Activated T-cell treated with anti-CD3 and anti-CD28 coated beads, Interleukin-2, amount 50 U/mL, for 1 hour (primary cell): ENCODE data around the gene MICAL3.
"Not testable (repeated sequence)": the region's sequence is repeated elsewhere in the genome, so short reads cannot be mapped to it uniquely, and the experiment has no call there.

Source experiments
- DNase-seq: peaks from one replicate; pipeline ENCODE4 v3.0.0-alpha.2; 2020

Gene MICAL3

GRCh38 chr22:18058371-18059093 lies 34.2 kb upstream of the MICAL3 start:
- no peak for DNase-seq

GRCh38 chr22:18057568-18058209 lies 33.3 kb upstream of the MICAL3 start:
- DNase-seq = no peak

GRCh38 chr22:18056807-18057474 lies 32.6 kb upstream of the MICAL3 start:
- no peak for DNase-seq

GRCh38 chr22:18056161-18056666 lies 31.9 kb upstream of the MICAL3 start:
- DNase-seq = no peak

GRCh38 chr22:18055619-18056160 lies 31.3 kb upstream of the MICAL3 start:
- DNase-seq = no peak

- DNase-seq = not testable (repeated sequence)
These were observed 29.0 kb upstream of the MICAL3 start for GRCh38 chr22:18053216-18053946.

GRCh38 chr22:18051113-18051512 lies 26.8 kb upstream of the MICAL3 start:
- DNase-seq = not testable (repeated sequence)

- no peak for DNase-seq
These were observed 25.7 kb upstream of the MICAL3 start for GRCh38 chr22:18050065-18050464.

- DNase-seq = no peak
These were observed 24.1 kb upstream of the MICAL3 start for GRCh38 chr22:18048441-18048898.

GRCh38 chr22:18048041-18048440 lies 23.7 kb upstream of the MICAL3 start:
- DNase-seq = no peak

GRCh38 chr22:18045794-18046193 lies 21.4 kb upstream of the MICAL3 start:
- DNase-seq = no peak

GRCh38 chr22:18044548-18045271 lies 20.3 kb upstream of the MICAL3 start:
- DNase-seq = no peak

GRCh38 chr22:18042685-18043084 lies 18.3 kb upstream of the MICAL3 start:
- DNase-seq = no peak

GRCh38 chr22:18040898-18041297 lies 16.5 kb upstream of the MICAL3 start:
- DNase-seq = not testable (repeated sequence)

- DNase-seq = no peak
These were observed 11.4 kb upstream of the MICAL3 start for GRCh38 chr22:18035751-18036150.

GRCh38 chr22:18034076-18034475 lies 9.7 kb upstream of the MICAL3 start:
- DNase-seq = no peak

GRCh38 chr22:18033204-18033998 lies 9.0 kb upstream of the MICAL3 start:
- no peak for DNase-seq

GRCh38 chr22:18032455-18033101 lies 8.2 kb upstream of the MICAL3 start:
- no peak for DNase-seq

GRCh38 chr22:18031695-18032454 lies 7.5 kb upstream of the MICAL3 start:
- DNase-seq = no peak
